Mammary epithelial cell (primary cell): ENCODE measurements around the gene GRID2.

Source experiments
- EZH2 ChIP-seq: IDR thresholded peaks from 2 replicates; pipeline ENCODE4 v1.6.1; 2012; ENCODE audit warnings: low read length, inconsistent platforms, borderline replicate concordance
- TF ChIP-seq, protein P1 (sequence below), 2 donors: IDR thresholded peaks in 1 of 2; conservative IDR thresholded peaks in 1 of 2; 2 replicates each; pipeline ENCODE4 v1.5.1; 2011 to 2012; ENCODE audit warnings: inconsistent platforms in 2 of 2, low read length in 2 of 2, mild to moderate bottlenecking in 2 of 2, control low read depth in 1 of 2, low read depth in 1 of 2; ENCODE audit not compliant: insufficient read depth in 1 of 2; ENCODE audit errors: extremely low read depth in 1 of 2

DNA sequence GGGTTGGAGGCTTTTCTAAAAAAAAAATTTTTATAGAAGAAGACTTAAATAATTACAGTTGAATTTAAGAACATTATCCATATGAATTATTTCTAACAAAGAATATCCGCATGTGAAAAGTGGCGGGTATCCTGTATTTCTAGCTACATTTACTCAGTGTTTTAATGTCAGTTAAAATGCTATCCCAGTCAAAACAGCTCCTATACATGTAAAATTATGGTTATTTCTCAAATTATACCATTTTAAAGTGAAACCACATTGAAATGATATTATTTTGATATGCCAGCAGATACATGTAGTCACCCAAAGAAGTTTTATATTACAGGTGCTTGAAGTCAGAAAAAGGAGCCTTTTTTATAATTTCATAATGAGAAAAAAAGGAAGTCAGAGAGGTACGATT lies 1356.3 kb downstream of the GRID2 start:
- TF ChIP-seq, protein P1, sequence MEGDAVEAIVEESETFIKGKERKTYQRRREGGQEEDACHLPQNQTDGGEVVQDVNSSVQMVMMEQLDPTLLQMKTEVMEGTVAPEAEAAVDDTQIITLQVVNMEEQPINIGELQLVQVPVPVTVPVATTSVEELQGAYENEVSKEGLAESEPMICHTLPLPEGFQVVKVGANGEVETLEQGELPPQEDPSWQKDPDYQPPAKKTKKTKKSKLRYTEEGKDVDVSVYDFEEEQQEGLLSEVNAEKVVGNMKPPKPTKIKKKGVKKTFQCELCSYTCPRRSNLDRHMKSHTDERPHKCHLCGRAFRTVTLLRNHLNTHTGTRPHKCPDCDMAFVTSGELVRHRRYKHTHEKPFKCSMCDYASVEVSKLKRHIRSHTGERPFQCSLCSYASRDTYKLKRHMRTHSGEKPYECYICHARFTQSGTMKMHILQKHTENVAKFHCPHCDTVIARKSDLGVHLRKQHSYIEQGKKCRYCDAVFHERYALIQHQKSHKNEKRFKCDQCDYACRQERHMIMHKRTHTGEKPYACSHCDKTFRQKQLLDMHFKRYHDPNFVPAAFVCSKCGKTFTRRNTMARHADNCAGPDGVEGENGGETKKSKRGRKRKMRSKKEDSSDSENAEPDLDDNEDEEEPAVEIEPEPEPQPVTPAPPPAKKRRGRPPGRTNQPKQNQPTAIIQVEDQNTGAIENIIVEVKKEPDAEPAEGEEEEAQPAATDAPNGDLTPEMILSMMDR (conservative IDR thresholded peaks at IDR 0.05 in 1 of 2, IDR thresholded peaks at IDR 0.05 in 1 of 2; ENCODE audit: extremely low read depth in 1 of 2, insufficient read depth in 1 of 2, low read depth in 1 of 2, low read length in 2 of 2), result no peak
- TF ChIP-seq EZH2, result no peak
